Posterior cingulate gyrus (tissue), 11 donors: ENCODE results near the gene FETUB.

Experiments used
- DNase-seq, 10 donors: peaks; one replicate each; pipeline versions ENCODE4 v3.0.0 to v3.0.0-alpha.2; 2020 to 2021; ENCODE audit warnings: mixed read lengths in 3 of 10
- intact Hi-C: fragments of 100-400 bp; cut with DNase I; formaldehyde crosslinking; loops from one replicate; pipeline ENCODE4 v1.15.1; 2023

The FETUB gene

GRCh38 chr3:186612721-186613636 is 27.2 kb upstream of the FETUB start, which contains the start of gene AHSG:
AHSG (plus strand) TSS chr3:186613060; CDS start chr3:186613142, 82 bp downstream.
- intact Hi-C loops, result no loop called here
- DNase-seq, result no peak

- intact Hi-C loops, result no loop called here
- no peak for DNase-seq
Observed at GRCh38 chr3:186613637-186614265, 26.4 kb upstream of the FETUB start.

- no peak for DNase-seq
- intact Hi-C loops, result no loop called here
Observed at GRCh38 chr3:186614266-186614596, 26.0 kb upstream of the FETUB start.

GRCh38 chr3:186614597-186615483 is 25.4 kb upstream of the FETUB start:
- DNase-seq, result peak; percentile 73 to 97 (median 86)
- intact Hi-C loops, result loop anchor here (1.0 to 5.0 kb wide), 3 partner anchors 43 to 206 kb away; partner anchors contain the start of genes DNAJB11 and EIF4A2

GRCh38 chr3:186616299-186616617 is 23.9 kb upstream of the FETUB start:
- intact Hi-C loops, result loop anchor here (5.0 kb wide), 2 partner anchors 44 to 166 kb away; partner anchors contain the start of genes DNAJB11 and EIF4A2
- DNase-seq, result no peak

GRCh38 chr3:186617036-186617946 is 22.9 kb upstream of the FETUB start:
- intact Hi-C loops, result loop anchor here (5.0 kb wide), 2 partner anchors 45 to 165 kb away; partner anchors contain the start of genes DNAJB11 and EIF4A2
- DNase-seq, result peak; percentile 72 to 97 (median 84)

- DNase-seq, result no peak
- intact Hi-C loops, result loop anchor here (5.0 kb wide), 2 partner anchors 46 to 164 kb away; partner anchors contain the start of genes DNAJB11 and EIF4A2
Observed at GRCh38 chr3:186618318-186618938, 21.8 kb upstream of the FETUB start.

GRCh38 chr3:186619787-186620212 is 20.4 kb upstream of the FETUB start:
- DNase-seq, result no peak
- intact Hi-C loops, result loop anchor here (5.0 kb wide), 2 partner anchors 47 to 163 kb away; partner anchors contain the start of genes DNAJB11 and EIF4A2

- intact Hi-C loops, result no loop called here
- DNase-seq, result peak in 1 of 10 donors; percentile 77
Observed at GRCh38 chr3:186620213-186621092, 19.7 kb upstream of the FETUB start.

GRCh38 chr3:186621894-186622650 is 18.1 kb upstream of the FETUB start:
- intact Hi-C loops, result no loop called here
- no peak for DNase-seq

GRCh38 chr3:186622651-186623310 is 17.4 kb upstream of the FETUB start:
- intact Hi-C loops, result no loop called here
- no peak for DNase-seq

GRCh38 chr3:186624598-186624997 is 15.6 kb upstream of the FETUB start:
- intact Hi-C loops, result no loop called here
- no peak for DNase-seq

GRCh38 chr3:186625600-186626042 is 14.6 kb upstream of the FETUB start:
- intact Hi-C loops, result no loop called here
- no peak for DNase-seq

- intact Hi-C loops, result no loop called here
- DNase-seq, result no peak
Observed at GRCh38 chr3:186626254-186626847, 13.8 kb upstream of the FETUB start.

- DNase-seq, result no peak
- intact Hi-C loops, result no loop called here
Observed at GRCh38 chr3:186627852-186628414, 12.3 kb upstream of the FETUB start.

GRCh38 chr3:186628756-186629155 is 11.4 kb upstream of the FETUB start:
- no peak for DNase-seq
- intact Hi-C loops, result no loop called here
